NCI-H2227 treated with DMSO at 0.1 percent for 48 hours (cell line): Measurements from ENCODE around the gene SUOX.
"Not testable (repeated sequence)": the region's sequence is repeated elsewhere in the genome, so short reads cannot be mapped to it uniquely, and the experiment has no call there.

ENCODE experiments used
- DNase-seq: peaks from one replicate; lab custom pipeline; 2025; lab: John Stamatoyannopoulos, UW

The SUOX gene

GRCh38 chr12:56020423-56021184 lies 23.5 kb downstream of the SUOX start, which contains the start of gene IKZF4:
Gene IKZF4, plus strand, starts transcription at chr12:56021043. Its CDS starts 451 bp downstream, at chr12:56021494.
- peak; percentile 71 for DNase-seq

- no peak for DNase-seq
Observed at GRCh38 chr12:56021889-56022497, 24.9 kb downstream of the SUOX start.

GRCh38 chr12:56028511-56029165 lies 31.6 kb downstream of the SUOX start:
- no peak for DNase-seq

- no peak for DNase-seq
Observed at GRCh38 chr12:56029166-56029519, 32.1 kb downstream of the SUOX start.

- DNase-seq: peak; percentile 5
Observed at GRCh38 chr12:56029666-56030293, 32.7 kb downstream of the SUOX start.

GRCh38 chr12:56031987-56032386 lies 34.9 kb downstream of the SUOX start:
- no peak for DNase-seq

- DNase-seq: no peak
Observed at GRCh38 chr12:56034586-56035332, 37.7 kb downstream of the SUOX start.

GRCh38 chr12:56037161-56037560 lies 40.1 kb downstream of the SUOX start:
- no peak for DNase-seq

GRCh38 chr12:56038022-56038655 lies 41.1 kb downstream of the SUOX start:
- DNase-seq: no peak

GRCh38 chr12:56040151-56040550 lies 43.1 kb downstream of the SUOX start:
- DNase-seq: no peak

GRCh38 chr12:56040963-56041551 lies 44.0 kb downstream of the SUOX start:
- peak; percentile 48 for DNase-seq

- DNase-seq: peak; percentile 98
Observed at GRCh38 chr12:56041552-56042429, 44.7 kb downstream of the SUOX start, which contains the start of gene RPS26. Gene RPS26, plus strand, starts transcription at chr12:56041918. Its CDS starts 249 bp downstream, at chr12:56042167.

- DNase-seq: not testable (repeated sequence)
Observed at GRCh38 chr12:56042430-56042813, 45.3 kb downstream of the SUOX start.

- DNase-seq: no peak
Observed at GRCh38 chr12:56042843-56043242, 45.8 kb downstream of the SUOX start.

- DNase-seq: no peak
Observed at GRCh38 chr12:56046027-56046780, 49.1 kb downstream of the SUOX start.

GRCh38 chr12:56053407-56053893 lies 56.4 kb downstream of the SUOX start:
- no peak for DNase-seq
